B cell (primary cell): ENCODE data around the gene CCDC70.

Experiments
- EZH2 ChIP-seq: IDR thresholded peaks from 2 replicates; pipeline ENCODE4 v1.6.1; 2012; ENCODE audit warnings: borderline replicate concordance, low read depth, mild to moderate bottlenecking, moderate library complexity, low read length; ENCODE audit not compliant: insufficient read depth, poor library complexity, severe bottlenecking
- TF ChIP-seq, protein P1 (sequence below): fragments of 200-600 bp; IDR thresholded peaks from one replicate; pipeline ENCODE4 v1.8.0; 2022; ENCODE audit warnings: antibody characterized with exemption, mild to moderate bottlenecking

DNA sequence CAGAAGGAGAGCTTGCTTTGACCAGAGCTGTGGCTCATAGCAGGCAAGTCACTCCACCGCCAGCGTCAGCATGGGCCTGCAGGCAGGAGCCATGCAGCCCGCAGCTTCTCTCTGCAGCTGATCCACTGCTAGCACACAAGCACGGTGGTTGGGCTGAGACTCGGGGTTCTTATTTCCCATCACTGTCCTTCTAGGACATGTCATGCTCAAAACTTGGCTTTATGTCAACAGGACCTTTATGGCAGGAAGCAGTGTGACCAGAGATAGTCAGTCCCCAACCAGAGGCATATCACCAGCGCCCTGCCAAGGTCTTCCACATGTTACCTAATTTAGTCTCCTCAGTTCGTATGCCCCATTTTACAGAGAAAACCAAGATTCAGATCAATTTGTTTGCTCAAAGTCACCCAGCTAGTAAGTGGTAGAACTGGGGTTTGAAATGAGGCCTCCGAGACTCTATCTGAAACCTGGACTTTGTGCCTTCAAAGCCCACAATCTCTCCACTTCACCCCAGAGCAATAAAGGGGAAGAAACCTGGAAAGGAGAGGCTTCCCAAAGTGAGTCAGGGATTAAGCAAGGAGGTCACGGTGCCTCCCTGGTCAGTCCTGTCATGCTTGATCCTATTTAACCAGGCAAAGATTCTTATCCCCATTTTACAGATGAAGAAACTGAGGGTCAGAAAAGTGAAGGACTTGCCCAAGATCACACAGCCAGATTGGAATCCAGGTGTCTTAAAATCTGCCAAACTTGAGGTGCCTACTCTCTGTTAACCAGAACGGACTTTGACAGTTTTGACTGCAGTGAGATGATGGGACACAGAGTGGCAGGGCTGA, 21.8 kb upstream of the CCDC70 start:
- TF ChIP-seq, protein P1, sequence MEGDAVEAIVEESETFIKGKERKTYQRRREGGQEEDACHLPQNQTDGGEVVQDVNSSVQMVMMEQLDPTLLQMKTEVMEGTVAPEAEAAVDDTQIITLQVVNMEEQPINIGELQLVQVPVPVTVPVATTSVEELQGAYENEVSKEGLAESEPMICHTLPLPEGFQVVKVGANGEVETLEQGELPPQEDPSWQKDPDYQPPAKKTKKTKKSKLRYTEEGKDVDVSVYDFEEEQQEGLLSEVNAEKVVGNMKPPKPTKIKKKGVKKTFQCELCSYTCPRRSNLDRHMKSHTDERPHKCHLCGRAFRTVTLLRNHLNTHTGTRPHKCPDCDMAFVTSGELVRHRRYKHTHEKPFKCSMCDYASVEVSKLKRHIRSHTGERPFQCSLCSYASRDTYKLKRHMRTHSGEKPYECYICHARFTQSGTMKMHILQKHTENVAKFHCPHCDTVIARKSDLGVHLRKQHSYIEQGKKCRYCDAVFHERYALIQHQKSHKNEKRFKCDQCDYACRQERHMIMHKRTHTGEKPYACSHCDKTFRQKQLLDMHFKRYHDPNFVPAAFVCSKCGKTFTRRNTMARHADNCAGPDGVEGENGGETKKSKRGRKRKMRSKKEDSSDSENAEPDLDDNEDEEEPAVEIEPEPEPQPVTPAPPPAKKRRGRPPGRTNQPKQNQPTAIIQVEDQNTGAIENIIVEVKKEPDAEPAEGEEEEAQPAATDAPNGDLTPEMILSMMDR: no peak
- no peak for TF ChIP-seq EZH2
